NCI-H345 treated with DMSO at 0.1 percent for 48 hours (cell line): Measurements from ENCODE around the gene OSGIN1.

ENCODE experiments used
- DNase-seq: peaks from one replicate; lab custom pipeline; 2025; ENCODE audit not compliant: unreplicated experiment; lab: John Stamatoyannopoulos, UW

Gene OSGIN1

DNA sequence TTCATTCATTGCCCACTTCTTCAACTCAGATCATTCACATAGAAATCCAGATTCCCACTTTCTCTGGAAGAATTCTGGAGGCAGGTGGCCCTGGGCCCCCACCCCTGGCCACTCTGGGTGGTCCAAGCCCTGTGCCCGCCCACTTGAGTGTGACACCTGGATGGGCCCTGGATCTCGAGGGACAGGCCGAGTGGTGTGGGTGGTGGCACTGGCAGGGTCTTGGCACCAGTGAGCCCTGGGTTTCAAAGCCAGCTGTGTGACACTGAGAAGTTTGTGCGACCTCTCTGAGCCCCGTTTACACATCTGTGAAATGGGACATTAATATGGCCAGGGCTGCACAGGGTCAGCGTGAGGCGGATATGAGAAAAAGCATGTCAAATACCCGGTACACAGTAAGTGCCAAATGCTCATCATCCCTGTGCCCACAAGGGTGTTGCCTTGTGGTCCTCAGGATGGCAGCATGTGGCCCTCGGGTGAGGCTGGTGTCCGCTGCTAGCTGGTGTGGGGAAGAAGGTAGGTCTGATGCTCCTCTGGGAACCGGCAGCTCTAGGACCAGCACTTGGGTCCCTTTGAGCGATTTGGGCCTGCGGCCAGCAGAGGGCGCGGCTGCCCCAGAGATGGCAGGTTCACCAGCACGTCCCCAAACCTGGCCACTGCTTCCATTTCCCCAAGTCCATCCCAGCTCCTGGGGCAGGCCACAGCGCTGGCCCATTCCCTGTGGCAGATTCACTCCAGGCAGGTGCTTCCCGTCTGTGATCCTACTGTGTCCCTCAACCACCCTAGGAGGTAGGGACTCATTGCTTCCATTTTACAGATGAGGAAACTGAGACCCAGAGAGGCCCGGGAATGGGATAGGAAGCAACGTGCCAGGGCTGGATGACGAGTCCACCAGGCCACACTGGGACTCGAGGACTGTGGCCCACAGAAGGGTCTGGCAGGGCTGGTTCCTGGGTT, 3.6 kb downstream of the OSGIN1 start:
- peak; percentile 41 for DNase-seq

DNA sequence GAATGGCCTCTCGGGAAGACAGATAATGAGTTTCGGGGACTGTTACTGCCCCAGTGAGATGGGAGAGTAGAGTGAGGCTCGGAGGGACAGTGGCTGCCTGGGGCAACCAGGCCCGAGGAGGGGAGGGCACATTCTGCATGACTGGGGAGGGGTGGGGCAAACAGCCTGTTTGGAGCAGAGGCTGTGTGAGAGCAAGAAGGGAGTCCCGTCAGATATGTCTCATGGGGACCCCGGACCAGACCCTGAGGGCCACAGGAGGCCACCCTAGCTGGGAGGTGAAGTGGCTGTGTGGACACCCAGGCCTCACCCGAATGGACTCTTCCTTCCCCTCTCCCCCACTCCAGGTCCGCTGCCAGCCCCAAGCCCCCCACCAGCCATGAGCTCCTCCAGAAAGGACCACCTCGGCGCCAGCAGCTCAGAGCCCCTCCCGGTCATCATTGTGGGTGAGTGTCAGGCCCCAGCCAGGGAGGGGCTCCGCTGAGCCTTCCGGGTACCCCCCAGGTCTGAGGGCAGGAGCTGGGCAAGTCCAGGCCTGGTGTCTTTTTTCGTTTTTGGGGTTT, 4.3 kb downstream of the OSGIN1 start:
- DNase-seq: no peak

DNA sequence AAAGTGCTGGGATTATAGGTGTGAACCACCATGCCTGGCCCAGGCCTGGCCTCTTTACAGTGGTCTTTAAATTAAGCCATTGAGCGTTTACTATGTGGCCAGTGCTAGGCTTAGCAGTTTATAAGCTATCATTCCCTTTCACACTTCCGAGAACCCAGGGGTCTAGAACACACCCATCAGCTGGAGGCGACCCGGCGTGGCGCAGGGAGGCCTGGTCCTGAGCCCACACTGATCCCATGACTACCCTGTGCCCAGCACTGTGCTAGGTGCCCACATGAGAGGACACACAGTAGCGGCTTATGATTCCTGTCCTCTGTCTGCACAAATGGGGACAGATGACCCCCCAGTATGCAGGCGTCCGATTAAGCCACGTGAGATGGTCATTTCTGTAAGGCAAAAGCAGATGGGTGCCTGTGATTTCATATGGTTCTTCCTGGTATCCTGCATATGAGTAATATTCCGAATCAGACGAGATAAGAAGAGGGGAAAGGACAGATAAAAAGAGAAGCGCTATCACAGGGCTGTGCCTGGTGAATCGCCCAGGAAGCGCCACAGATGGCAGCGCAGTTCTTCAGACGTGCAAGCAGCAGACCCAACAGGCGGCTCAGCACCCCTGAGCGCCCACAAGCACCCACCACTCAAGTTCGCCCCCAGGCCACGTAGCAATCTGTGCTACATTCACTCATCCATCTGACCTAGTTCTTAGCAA, 5.3 kb downstream of the OSGIN1 start:
- DNase-seq: no peak

DNA sequence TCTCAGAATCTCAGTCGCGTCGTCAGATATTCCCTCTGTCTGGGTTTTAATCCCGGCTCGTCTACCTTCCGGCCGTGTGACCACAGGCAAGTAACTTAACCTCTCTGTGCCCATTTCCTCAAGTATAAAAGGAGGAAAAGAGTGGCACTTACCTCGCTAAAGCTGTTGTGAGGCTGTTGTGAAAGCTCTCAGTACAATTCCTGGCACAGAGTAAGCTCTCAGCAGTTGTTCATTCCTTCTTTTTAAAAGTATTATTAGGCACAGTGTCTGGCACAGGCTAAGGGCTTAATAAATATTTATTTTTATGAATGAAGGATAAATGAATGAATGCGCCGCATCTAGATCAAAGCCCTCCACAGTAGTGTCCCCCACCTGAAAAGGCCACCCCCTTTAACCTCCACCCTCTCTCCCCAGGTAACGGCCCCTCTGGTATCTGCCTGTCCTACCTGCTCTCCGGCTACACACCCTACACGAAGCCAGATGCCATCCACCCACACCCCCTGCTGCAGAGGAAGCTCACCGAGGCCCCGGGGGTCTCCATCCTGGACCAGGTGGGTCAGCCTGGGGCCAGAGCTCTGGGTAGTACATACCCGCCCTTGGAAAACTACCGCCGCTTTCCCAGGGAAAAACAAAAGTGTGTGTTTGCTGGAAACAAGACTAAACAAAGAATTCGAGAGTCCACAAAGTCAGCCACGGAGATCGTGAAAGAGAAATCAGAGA, 6.0 kb downstream of the OSGIN1 start:
- DNase-seq: no peak

DNA sequence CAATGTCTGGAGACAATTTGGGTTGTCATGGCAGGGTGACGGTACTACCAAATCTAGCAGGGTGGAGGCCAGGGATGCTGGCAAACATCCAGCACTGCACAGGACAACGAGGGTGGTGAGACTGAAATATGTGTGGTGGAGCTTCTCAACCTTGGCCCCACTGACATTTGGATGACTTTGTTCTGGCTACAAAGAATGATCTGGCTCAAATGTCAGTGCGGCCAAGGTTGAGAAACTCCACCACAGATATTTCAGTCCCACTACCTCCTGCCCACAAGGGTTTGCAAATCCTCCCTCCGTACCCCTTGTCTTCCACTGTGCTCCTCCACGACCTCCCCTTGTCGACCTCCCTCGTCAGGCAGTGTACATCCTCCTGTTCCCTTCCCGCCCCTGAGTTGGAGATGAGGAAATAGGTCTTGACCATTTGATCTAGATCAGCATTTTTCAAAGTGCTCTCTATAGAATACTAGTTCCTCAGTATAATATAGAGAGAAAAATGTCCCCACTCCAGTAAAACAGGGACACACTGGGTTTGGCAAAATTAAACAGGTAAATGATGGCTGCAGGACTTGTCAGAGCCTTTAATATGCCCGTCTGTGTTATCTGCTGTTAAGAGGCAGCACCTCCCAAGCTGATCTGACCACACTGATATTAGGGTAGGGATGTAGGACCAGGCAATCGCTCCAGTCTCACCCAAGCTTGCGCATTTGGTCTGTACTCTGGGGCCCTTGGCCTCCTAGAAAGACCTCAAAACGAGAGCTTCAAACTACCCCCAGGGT, 6.8 kb downstream of the OSGIN1 start:
- no peak for DNase-seq

DNA sequence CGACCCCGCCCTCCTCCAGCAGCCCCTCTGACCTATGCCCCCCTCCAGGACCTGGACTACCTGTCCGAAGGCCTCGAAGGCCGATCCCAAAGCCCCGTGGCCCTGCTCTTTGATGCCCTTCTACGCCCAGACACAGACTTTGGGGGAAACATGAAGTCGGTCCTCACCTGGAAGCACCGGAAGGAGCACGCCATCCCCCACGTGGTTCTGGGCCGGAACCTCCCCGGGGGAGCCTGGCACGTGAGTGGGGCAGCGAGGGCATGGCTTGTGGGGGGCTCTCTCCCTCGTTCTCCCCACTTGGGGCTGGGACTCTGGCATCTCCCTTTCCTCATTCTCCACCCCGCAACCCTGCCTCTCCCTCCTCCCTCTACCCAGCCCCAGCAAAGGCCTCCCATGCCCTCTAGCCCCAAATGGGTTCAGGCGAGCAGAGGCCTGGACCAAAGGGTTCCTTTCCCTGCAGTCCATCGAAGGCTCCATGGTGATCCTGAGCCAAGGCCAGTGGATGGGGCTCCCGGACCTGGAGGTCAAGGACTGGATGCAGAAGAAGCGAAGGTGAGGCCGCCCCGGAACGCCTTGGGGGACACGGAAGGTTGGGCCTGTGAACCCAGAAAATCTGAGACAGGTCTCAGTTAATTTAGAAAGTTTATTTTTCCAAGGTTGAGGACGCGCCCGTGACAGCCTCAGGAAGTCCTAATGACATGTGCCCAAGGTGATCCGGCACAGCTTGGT, 7.6 kb downstream of the OSGIN1 start:
- DNase-seq: no peak

DNA sequence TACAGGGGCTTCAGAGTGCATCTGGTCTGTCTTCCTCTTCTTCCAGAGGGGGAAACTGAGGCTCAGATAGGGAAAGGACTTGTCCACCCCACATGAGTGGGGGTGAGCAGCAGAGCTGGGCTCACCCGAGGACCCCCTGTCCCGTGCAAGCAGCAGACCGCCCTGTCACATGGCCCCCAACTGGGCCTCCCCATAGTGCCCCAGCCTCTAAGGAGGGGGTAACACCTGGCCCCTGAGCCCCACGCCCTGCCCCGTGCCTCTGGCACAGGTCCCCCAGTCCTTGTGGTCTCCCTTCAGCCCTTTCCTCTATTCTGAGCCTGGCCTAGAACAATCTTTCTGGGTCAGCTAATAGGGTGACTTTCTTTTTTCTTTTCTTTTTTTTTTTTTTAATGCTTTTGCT, 8.6 kb downstream of the OSGIN1 start:
- DNase-seq: no peak

DNA sequence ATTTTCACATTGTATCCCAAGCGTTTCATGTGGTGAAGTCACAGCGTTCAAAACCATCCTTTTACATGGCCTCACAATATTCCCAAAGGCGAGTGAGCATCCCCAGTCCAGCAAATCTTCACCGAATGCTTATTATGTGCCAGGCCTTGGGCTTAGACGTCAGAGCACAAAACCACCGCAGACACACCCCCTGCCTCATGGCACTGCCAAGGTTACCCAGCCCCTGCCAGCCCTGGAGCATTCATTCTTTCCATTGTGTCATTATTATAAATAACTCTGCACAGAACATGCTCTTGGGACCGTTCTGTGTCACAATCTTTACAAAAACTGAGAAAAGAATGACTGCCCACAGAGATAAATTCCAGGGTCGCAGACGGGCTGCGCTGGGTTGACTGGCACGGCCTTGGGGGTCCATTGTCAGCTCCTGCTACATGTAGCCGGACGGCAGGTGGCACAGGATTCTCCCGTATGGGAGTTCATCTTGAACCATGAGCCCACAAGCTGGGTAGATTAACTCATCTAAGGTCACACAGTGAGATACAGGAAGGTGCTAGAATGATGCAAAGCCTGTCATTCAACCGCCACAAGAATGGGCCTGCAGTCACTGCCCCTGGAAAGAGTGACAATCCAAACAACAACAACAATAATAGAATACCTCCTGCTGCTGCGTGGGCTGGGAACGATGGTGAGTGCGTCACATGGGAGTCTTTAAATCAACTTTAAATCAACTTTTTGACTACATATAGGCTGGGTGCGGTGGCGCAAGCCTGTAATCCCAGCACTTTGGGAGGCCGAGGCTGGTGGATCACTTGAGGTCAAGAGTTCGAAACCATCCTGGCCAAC, 10.5 kb downstream of the OSGIN1 start:
- no peak for DNase-seq

DNA sequence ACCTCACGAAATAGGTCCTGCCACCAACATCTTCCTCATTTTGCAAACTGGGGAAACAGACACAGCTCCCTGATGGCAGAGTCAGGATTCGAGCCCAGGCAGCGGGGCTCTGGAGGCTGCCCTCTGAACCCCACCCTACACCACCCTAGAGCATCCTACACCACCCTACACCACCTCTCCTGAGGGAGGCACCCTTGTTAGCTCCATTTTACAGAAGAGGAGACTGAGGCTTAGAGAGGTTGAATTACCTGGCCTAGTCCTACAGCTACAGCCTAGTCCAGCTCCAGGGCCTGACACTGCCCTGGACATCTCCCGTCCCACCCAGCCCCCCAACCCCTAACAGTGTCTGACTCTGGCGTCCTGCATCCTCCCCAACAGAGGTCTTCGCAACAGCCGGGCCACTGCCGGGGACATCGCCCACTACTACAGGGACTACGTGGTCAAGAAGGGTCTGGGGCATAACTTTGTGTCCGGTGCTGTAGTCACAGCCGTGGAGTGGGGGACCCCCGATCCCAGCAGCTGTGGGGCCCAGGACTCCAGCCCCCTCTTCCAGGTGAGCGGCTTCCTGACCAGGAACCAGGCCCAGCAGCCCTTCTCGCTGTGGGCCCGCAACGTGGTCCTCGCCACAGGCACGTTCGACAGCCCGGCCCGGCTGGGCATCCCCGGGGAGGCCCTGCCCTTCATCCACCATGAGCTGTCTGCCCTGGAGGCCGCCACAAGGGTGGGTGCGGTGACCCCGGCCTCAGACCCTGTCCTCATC, 11.8 kb downstream of the OSGIN1 start:
- DNase-seq: no peak

DNA sequence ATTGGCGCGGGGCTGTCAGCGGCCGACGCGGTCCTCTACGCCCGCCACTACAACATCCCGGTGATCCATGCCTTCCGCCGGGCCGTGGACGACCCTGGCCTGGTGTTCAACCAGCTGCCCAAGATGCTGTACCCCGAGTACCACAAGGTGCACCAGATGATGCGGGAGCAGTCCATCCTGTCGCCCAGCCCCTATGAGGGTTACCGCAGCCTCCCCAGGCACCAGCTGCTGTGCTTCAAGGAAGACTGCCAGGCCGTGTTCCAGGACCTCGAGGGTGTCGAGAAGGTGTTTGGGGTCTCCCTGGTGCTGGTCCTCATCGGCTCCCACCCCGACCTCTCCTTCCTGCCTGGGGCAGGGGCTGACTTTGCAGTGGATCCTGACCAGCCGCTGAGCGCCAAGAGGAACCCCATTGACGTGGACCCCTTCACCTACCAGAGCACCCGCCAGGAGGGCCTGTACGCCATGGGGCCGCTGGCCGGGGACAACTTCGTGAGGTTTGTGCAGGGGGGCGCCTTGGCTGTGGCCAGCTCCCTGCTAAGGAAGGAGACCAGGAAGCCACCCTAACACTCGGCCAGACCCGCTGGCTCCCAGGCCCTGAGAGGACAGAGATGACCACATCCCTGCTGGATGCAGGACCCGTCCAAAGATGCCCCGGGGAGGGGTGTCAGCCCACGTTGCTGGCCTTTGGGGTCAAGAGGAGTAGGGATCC, 12.6 kb downstream of the OSGIN1 start:
- no peak for DNase-seq

DNA sequence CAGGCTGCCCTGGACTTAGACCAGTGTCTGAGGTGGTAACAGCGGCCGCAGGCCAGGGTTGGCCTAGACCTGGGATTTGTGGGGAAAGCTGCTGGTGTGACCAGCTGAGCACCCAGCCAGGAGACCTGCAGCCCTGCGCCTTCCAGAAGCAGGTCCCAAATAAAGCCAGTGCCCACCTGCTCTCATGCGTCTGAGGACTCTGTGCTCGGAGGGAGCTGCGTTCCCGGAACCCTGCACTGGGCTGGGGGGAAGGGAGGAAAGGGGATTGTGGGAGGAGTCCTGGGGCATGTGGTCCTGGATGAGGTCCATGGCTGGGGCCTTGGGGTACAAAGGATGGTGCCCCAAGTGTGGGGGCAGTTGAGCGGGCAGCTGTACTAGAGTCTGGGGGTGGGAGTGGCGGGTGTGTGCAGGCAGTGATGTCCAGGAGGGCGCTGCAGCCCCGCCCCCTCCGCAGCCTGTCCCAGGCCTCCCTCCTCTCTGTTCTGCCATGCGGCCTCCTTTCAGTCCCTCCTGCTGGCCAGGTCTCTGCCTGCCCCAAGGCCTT, 13.2 kb downstream of the OSGIN1 start:
- no peak for DNase-seq

DNA sequence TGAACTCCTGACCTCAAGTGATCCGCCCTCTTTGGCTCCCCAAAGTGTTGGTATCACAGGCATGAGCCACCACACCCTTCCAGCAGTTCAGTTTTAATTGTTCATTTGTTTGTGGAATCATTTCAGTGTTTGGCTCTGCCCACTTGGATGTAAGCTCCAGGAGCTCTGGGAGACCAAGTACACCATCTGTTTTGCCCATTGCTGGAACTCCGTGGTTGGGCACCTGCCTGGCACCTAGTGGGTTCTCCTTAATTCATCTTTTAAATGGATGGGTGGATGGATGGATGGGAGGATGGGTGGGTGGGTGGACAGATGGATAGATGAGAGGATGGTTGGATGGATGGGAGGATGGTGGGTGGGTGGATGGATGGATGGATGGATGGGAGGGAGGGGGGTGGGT, 14.1 kb downstream of the OSGIN1 start:
- DNase-seq: no peak

DNA sequence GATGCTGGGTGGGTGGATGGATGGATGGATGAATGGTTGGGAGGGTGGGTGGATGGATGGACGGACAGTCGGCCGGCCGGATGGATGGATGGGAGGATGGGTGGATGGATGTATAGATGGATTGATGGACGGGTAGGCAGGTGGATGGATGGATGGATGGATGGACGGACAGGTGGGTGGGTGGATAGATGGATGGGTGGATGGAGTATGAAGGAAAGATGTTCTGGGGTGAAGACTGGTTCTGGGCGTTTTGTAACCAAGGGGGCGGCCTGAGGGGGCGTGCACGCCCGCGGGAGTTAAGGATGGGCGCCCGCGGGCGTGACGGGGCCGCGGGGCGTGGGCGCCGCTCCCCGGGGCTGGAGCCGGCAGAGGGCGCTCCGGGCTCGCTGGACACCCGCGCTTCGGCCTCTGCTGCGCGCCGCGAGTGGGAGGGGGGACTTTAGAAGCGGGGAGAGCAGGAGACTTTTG, 14.8 kb downstream of the OSGIN1 start, which contains the start of gene NECAB2:
NECAB2 (plus strand) TSS at position 407 of the 468 bp plus-strand sequence. CDS start 405 bp downstream, outside the sequence.
- no peak for DNase-seq

DNA sequence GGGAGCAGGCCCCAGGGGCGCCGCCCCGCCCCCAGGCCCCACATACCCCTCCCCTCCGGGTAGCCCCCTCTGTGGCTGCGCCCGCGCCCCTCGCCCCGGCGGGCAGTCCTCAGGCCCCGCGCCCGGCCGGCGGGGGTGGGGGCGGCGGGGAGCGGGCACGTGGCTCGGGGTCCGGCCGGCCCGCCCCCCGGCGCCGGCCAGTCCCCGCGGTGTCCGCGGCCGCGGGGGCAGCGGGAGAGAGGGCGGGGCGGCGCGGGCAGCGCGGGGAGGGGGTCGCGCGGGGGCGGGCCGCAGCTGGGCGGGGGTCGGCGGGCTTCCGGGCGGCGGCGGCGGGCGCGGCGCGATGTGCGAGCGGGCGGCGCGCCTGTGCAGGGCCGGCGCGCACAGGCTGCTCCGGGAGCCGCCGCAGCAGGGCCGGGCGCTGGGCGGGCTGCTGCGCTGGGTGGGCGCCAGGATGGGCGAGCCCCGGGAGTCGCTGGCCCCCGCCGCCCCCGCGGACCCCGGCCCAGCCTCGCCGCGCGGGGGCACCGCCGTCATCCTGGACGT, 15.3 kb downstream of the OSGIN1 start:
- DNase-seq: no peak

DNA sequence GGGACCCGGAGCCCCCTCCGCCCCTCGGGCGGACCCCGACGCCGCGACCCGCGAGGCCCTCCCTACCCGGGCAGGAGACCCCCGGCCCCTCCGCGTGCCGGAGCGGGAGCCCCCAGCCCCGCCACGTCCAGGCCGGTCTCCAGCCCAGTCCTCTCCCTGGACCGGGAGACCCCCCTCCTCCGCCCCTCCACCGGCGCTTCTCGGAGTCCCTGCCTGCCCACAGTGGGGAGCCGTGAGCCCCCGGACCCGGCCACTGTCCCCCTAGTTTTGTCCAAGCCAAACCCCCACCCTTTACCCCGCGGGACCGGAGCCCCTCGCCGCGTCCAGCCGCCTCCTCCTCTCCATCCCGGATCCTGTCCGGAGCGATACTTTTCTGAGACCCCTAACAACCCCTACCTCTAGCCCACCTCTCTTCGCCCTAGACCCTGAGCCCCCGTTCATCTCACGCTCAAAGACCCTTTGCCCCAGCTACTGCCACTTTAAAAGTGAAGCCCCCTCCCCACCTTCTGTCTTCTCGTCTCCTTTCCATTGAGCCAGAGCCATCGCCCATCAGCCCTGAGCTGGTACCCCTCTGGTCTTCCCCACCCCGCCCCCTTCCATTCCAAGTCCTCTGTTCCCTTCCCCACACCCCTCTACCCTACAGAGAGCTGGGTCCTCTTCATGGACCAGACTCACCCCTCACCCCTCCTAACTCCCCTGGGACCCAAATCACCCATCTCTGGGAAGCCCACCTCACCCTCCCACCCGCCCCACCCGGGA, 16.0 kb downstream of the OSGIN1 start:
- no peak for DNase-seq
